ENCODE results near the gene CREG2. TPM values are rescaled to one million over a fixed set of nuclear protein-coding genes. Genes with fewer than 3 reads are reported as not detected.

Gene CREG2
- total RNA-seq, 6 experiments from 2014 or later, result 0.20 TPM; not detected in 5

GRCh38 chr2:101296371-101296770 lies 90.9 kb downstream of the CREG2 start:
- WGBS (ENCODE audit: insufficient coverage, low coverage, low lambda C conversion rate, missing lambda C conversion rate), result 79% methylated on average over 4 of the region's 5 CpGs
- no peak for TF ChIP-seq CTCF (IDR thresholded peaks at IDR 0.05)
- no peak for TF ChIP-seq POLR2A (IDR thresholded peaks at IDR 0.05)
- H3K4me1 ChIP-seq, result peaks cover 0 to 18% (median 0%) of the 10 kb centered on the region in 4 donors
- H3K27ac ChIP-seq, result no peak overlapping the region
- no peak overlapping the region for H3K4me3 ChIP-seq
- intact Hi-C loops (cut with DNase I), result no loop called here
- DNase-seq (no peak), ATAC-seq (no peak)
- no peaks in the 10 kb centered on the region for H3K9me3 ChIP-seq
- H3K27me3 ChIP-seq, result no peaks in the 10 kb centered on the region
- H3K36me3 ChIP-seq, result peaks cover 0 to 19% (median 0%) of the 10 kb centered on the region in 4 donors

- Histone ChIP-seq H3K27me3 (no peaks in the 10 kb centered on the region), H3K27ac (no peak overlapping the region), H3K4me1 (peaks cover 0 to 14% (median 0%) of the 10 kb centered on the region in 4 donors), H3K4me3 (no peak overlapping the region), H3K36me3 (peaks cover 0 to 19% (median 0%) of the 10 kb centered on the region in 4 donors), H3K9me3 (no peaks in the 10 kb centered on the region)
- intact Hi-C loops (cut with DNase I), result no loop called here
- WGBS (ENCODE audit: insufficient coverage, low coverage, low lambda C conversion rate, missing lambda C conversion rate), result 54% methylated on average over 2 of the region's 2 CpGs
- DNase-seq (no peak), ATAC-seq (peak in 1 of 4 donors; percentile 14)
- TF ChIP-seq POLR2A (IDR thresholded peaks at IDR 0.05), result no peak
- TF ChIP-seq CTCF (IDR thresholded peaks at IDR 0.05), result no peak
These were observed 91.4 kb downstream of the CREG2 start for GRCh38 chr2:101295895-101296294.

Small RNA genes within 50 kb of the gene (microRNA-seq; reads per million reads assigned to microRNA genes)
- gene MIR5696, result 0.64 to 2.3 reads per million in 2 donors

Small RNA genes within 50 kb of the gene (small RNA-seq; reads per million reads assigned to genes)
- 0.48 to 0.78 reads per million in 2 experiments for gene MIR5696

Other genes starting within 250 kb of the CREG2 start
- 10 to 100 TPM; 17.3 to 31.2 (median 21.5) TPM for gene TBC1D8, start 236.1 kb downstream of the CREG2 start, total RNA-seq
- gene CNOT11, start 134.6 kb downstream of the CREG2 start, total RNA-seq, result 10 to 100 TPM; 17.0 to 28.5 (median 21.5) TPM
- 10 to 100 TPM; 20.3 to 45.4 (median 32.2) TPM for gene RNF149, start 78.8 kb downstream of the CREG2 start, total RNA-seq
- gene RFX8, start 87.6 kb upstream of the CREG2 start, total RNA-seq, result not detected